Measurements from ENCODE around the gene TTC16. TPM values are rescaled to one million over a fixed set of nuclear protein-coding genes. Genes with fewer than 3 reads are reported as not detected.

Gene TTC16
- total and polyA plus RNA-seq, 2 donors (not counting 1 experiment from before 2014, with no cell fraction given), result 0.25 TPM; not detected in 1

GRCh38 chr9:127679506-127679905, 36.4 kb upstream of the TTC16 start:
- Histone ChIP-seq H3K4me2 (replicated peaks; ENCODE audit: low read depth, low read length, poor library complexity, severe bottlenecking) (no peak overlapping the region), H3K27me3 (replicated peaks in 1 of 4; ENCODE audit: control extremely low read depth in 1 of 4, control insufficient read depth in 3 of 4, insufficient read depth in 4 of 4, low read length in 3 of 4) (peaks cover 0 to 4% (median 0%) of the 10 kb centered on the region in 4 experiments), H3K36me3 (replicated peaks in 1 of 2; ENCODE audit: control extremely low read depth in 1 of 2, control insufficient read depth in 1 of 2, extremely low read depth in 1 of 2, insufficient read depth in 2 of 2, low read length in 1 of 2) (no peaks in the 10 kb centered on the region), H3K4me3 (ENCODE audit: control extremely low read depth in 1 of 5, extremely low read depth in 1 of 5, insufficient read depth in 1 of 5, low read depth in 2 of 5, low read length in 4 of 5) (no peak overlapping the region), H3K9ac (ENCODE audit: low read length) (no peak overlapping the region), H3K9me3 (ENCODE audit: control extremely low read depth in 1 of 3, control insufficient read depth in 2 of 3, insufficient read depth in 1 of 3, low read length in 2 of 3) (no peaks in the 10 kb centered on the region), H3K79me2 (ENCODE audit: control insufficient read depth, insufficient read depth, low read length) (no peaks in the 10 kb centered on the region), H3K4me1 (ENCODE audit: control insufficient read depth in 2 of 2, insufficient read depth in 2 of 2, low read length in 2 of 2) (no peaks in the 10 kb centered on the region), H4K20me1 (ENCODE audit: control insufficient read depth, insufficient read depth, low read length, poor library complexity, severe bottlenecking) (no peaks in the 10 kb centered on the region), H3K27ac (ENCODE audit: low read length in 2 of 2) (no peak overlapping the region), H2AFZ (ENCODE audit: insufficient read depth, low read depth, low read length, poor library complexity, severe bottlenecking) (no peak overlapping the region)
- intact Hi-C loops (cut with micrococcal nuclease), result no loop called here
- no peaks in the 10 kb centered on the region for H3K9me3 Mint-ChIP-seq (ENCODE audit: insufficient read depth)
- ChIA-PET POLR2A (no interaction called here), CTCF (no interaction called here)
- ATAC-seq (ENCODE audit: low read depth), result no peak
- no peak overlapping the region for H3K4me3 Mint-ChIP-seq
- TF ChIP-seq CTCF (IDR thresholded peaks at IDR 0.05) (no peak), EZH2 (IDR thresholded peaks at IDR 0.05; ENCODE audit: borderline replicate concordance, insufficient read depth, low read depth, low read length, poor library complexity, severe bottlenecking) (no peak)
- peaks cover 23% of the 10 kb centered on the region for H3K27me3 Mint-ChIP-seq
- no peaks in the 10 kb centered on the region for H3K4me1 Mint-ChIP-seq
- no peak for DNase-seq
- no peak overlapping the region for H3K27ac Mint-ChIP-seq
- no CpG with 5 or more reads among the region's 2 CpGs for WGBS (ENCODE audit: insufficient coverage)

DNA sequence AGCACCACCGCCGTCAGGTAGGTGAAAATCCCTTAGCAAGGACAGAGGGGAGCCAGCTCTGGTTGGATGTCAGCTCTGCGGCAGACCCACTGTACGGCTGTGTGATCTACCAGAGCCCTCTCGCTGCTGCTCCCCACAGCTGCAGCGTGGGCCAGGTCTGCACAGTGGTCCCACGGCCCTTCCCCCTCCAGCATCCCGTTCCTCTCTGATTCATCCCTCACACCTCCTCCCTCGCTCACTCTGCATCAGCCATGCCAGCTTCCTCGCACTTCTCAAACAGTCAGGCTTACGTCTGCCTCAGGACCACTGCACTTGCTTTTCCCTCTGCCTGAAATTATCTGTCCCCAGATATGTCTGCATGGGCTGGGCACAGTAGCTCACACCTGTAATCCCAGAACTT, 35.7 kb upstream of the TTC16 start:
- CTCF ChIA-PET, result no interaction called here
- 95% methylated on average over 11 of the region's 11 CpGs for WGBS (ENCODE audit: insufficient coverage)
- Mint-ChIP-seq H3K9me3 (ENCODE audit: insufficient read depth) (no peaks in the 10 kb centered on the region), H3K4me1 (no peaks in the 10 kb centered on the region), H3K4me3 (no peak overlapping the region), H3K27me3 (peaks cover 23% of the 10 kb centered on the region), H3K27ac (no peak overlapping the region)
- Histone ChIP-seq H3K27ac (ENCODE audit: low read length in 2 of 2) (no peak overlapping the region), H3K4me2 (replicated peaks; ENCODE audit: low read depth, low read length, poor library complexity, severe bottlenecking) (no peak overlapping the region), H3K27me3 (replicated peaks in 1 of 4; ENCODE audit: control extremely low read depth in 1 of 4, control insufficient read depth in 3 of 4, insufficient read depth in 4 of 4, low read length in 3 of 4) (peaks cover 0 to 4% (median 0%) of the 10 kb centered on the region in 4 experiments), H3K79me2 (ENCODE audit: control insufficient read depth, insufficient read depth, low read length) (no peaks in the 10 kb centered on the region), H4K20me1 (ENCODE audit: control insufficient read depth, insufficient read depth, low read length, poor library complexity, severe bottlenecking) (no peaks in the 10 kb centered on the region), H3K36me3 (replicated peaks in 1 of 2; ENCODE audit: control extremely low read depth in 1 of 2, control insufficient read depth in 1 of 2, extremely low read depth in 1 of 2, insufficient read depth in 2 of 2, low read length in 1 of 2) (no peaks in the 10 kb centered on the region), H3K9ac (ENCODE audit: low read length) (no peak overlapping the region), H3K9me3 (ENCODE audit: control extremely low read depth in 1 of 3, control insufficient read depth in 2 of 3, insufficient read depth in 1 of 3, low read length in 2 of 3) (no peaks in the 10 kb centered on the region), H3K4me1 (ENCODE audit: control insufficient read depth in 2 of 2, insufficient read depth in 2 of 2, low read length in 2 of 2) (no peaks in the 10 kb centered on the region), H2AFZ (ENCODE audit: insufficient read depth, low read depth, low read length, poor library complexity, severe bottlenecking) (no peak overlapping the region), H3K4me3 (ENCODE audit: control extremely low read depth in 1 of 5, extremely low read depth in 1 of 5, insufficient read depth in 1 of 5, low read depth in 2 of 5, low read length in 4 of 5) (no peak overlapping the region)
- no peak for DNase-seq
- TF ChIP-seq CTCF (IDR thresholded peaks at IDR 0.05), result no peak
- no peak for TF ChIP-seq EZH2 (IDR thresholded peaks at IDR 0.05; ENCODE audit: borderline replicate concordance, insufficient read depth, low read depth, low read length, poor library complexity, severe bottlenecking)
- intact Hi-C loops (cut with micrococcal nuclease), result no loop called here
- POLR2A ChIA-PET, result no interaction called here
- no peak for ATAC-seq (ENCODE audit: low read depth)
